ENCODE results near the gene PIP4P1.

Gene PIP4P1

GRCh38 chr14:20468764-20469241, 7.6 kb upstream of the PIP4P1 start:
- no peak for TF ChIP-seq CTCF (conservative IDR thresholded peaks at IDR 0.05; ENCODE audit: control insufficient read depth, insufficient read depth, low read depth, low read length)
- no peak for DNase-seq (ENCODE audit: low read depth)
- peak overlapping the region; percentile 97 for H3K4me3 ChIP-seq (ENCODE audit: control insufficient read depth, low read depth, low read length)

GRCh38 chr14:20460458-20461224, 593 bp downstream of the PIP4P1 start:
- no peak for TF ChIP-seq CTCF (conservative IDR thresholded peaks at IDR 0.05; ENCODE audit: control insufficient read depth, insufficient read depth, low read depth, low read length)
- peak overlapping the region; percentile 87 for H3K4me3 ChIP-seq (ENCODE audit: control insufficient read depth, low read depth, low read length)
- DNase-seq (ENCODE audit: low read depth), result no peak

GRCh38 chr14:20458031-20458789, 3.0 kb downstream of the PIP4P1 start:
- no peak overlapping the region for H3K4me3 ChIP-seq (ENCODE audit: control insufficient read depth, low read depth, low read length)
- DNase-seq (ENCODE audit: low read depth), result no peak
- TF ChIP-seq CTCF (conservative IDR thresholded peaks at IDR 0.05; ENCODE audit: control insufficient read depth, insufficient read depth, low read depth, low read length), result no peak

GRCh38 chr14:20456971-20457370, 4.3 kb downstream of the PIP4P1 start:
- H3K4me3 ChIP-seq (ENCODE audit: control insufficient read depth, low read depth, low read length), result no peak overlapping the region
- no peak for TF ChIP-seq CTCF (conservative IDR thresholded peaks at IDR 0.05; ENCODE audit: control insufficient read depth, insufficient read depth, low read depth, low read length)
- DNase-seq (ENCODE audit: low read depth), result no peak

- peak overlapping the region; percentile 96 for H3K4me3 ChIP-seq (ENCODE audit: control insufficient read depth, low read depth, low read length)
- DNase-seq (ENCODE audit: low read depth), result peak; percentile 88
- no peak for TF ChIP-seq CTCF (conservative IDR thresholded peaks at IDR 0.05; ENCODE audit: control insufficient read depth, insufficient read depth, low read depth, low read length)
Measured at GRCh38 chr14:20455355-20456300, 5.6 kb downstream of the PIP4P1 start.

Data from fibroblast of mammary gland (primary cell).